GM23338 (cell line): ENCODE data around the gene PARD6B. TPM values are rescaled to one million over a fixed set of nuclear protein-coding genes. Genes with fewer than 3 reads are reported as not detected.
"Not testable (repeated sequence)": the region's sequence is repeated elsewhere in the genome, so short reads cannot be mapped to it uniquely, and the experiment has no call there.

Source experiments
- ATAC-seq: fragments of 200-7000 bp; cut with Tn5 transposase; 3 replicates; pipeline ENCODE4 v1.9.1; 2020
- DNase-seq: peaks from one replicate; pipeline ENCODE4 v3.0.0-alpha.2; 2015; ENCODE audit warnings: low spot score
- H2AFZ ChIP-seq: fragments of 200-600 bp; sonication (generic); 2 replicates; pipeline ENCODE4 v1.8.0; 2016; ENCODE audit warnings: antibody characterized with exemption, mild to moderate bottlenecking, moderate library complexity
- H3F3A ChIP-seq: fragments of 200-600 bp; sonication (generic); replicated peaks from 2 replicates; pipeline ENCODE4 v1.8.0; 2017; ENCODE audit warnings: antibody characterized with exemption, mixed run types, low read depth
- H3K27ac ChIP-seq: fragments of 200-600 bp; sonication (generic); 2 replicates; pipeline ENCODE4 v1.6.1; 2016; ENCODE audit warnings: low read depth
- H3K27me3 ChIP-seq: fragments of 200-600 bp; sonication (generic); 2 replicates; pipeline ENCODE4 v1.8.0; 2016; ENCODE audit warnings: mild to moderate bottlenecking, mixed run types, moderate library complexity; ENCODE audit not compliant: insufficient read depth
- H3K36me3 ChIP-seq: fragments of 200-600 bp; sonication (generic); 2 replicates; pipeline ENCODE4 v1.8.0; 2016; ENCODE audit warnings: mild to moderate bottlenecking; ENCODE audit not compliant: insufficient read depth
- H3K4me1 ChIP-seq: fragments of 200-600 bp; sonication (generic); 2 replicates; pipeline ENCODE4 v1.8.0; 2016; ENCODE audit warnings: mild to moderate bottlenecking, moderate library complexity; ENCODE audit not compliant: insufficient read depth
- H3K4me2 ChIP-seq: fragments of 200-600 bp; sonication (generic); 2 replicates; pipeline ENCODE4 v1.7.1; 2017; ENCODE audit warnings: mixed run types
- H3K4me3 ChIP-seq: fragments of 200-600 bp; sonication (generic); 2 replicates; pipeline ENCODE4 v1.6.1; 2016; ENCODE audit warnings: mixed run types
- H3K79me2 ChIP-seq: fragments of 200-600 bp; sonication (generic); replicated peaks from 2 replicates; pipeline ENCODE4 v1.8.0; 2017; ENCODE audit warnings: mild to moderate bottlenecking; ENCODE audit not compliant: insufficient read depth
- H3K9me2 ChIP-seq: fragments of 200-600 bp; sonication (generic); 2 replicates; pipeline ENCODE4 v1.8.0; 2017; ENCODE audit not compliant: insufficient read depth
- H4K20me1 ChIP-seq: fragments of 200-600 bp; sonication (generic); replicated peaks from 2 replicates; pipeline ENCODE4 v1.8.0; 2017; ENCODE audit warnings: mild to moderate bottlenecking; ENCODE audit not compliant: insufficient read depth
- H3K27ac Mint-ChIP-seq: 2 replicates; pipeline ENCODE4 v1.8.0; 2020; ENCODE audit warnings: inconsistent platforms, mild to moderate bottlenecking, moderate library complexity, mixed read lengths
- H3K27me3 Mint-ChIP-seq: 3 replicates; pipeline ENCODE4 v1.8.0; 2022; ENCODE audit warnings: low read depth, mild to moderate bottlenecking, moderate library complexity, mixed read lengths, inconsistent platforms; ENCODE audit not compliant: insufficient read depth, poor library complexity
- H3K36me3 Mint-ChIP-seq: 3 replicates; pipeline ENCODE4 v1.8.0; 2021; ENCODE audit warnings: low read depth, mild to moderate bottlenecking, inconsistent platforms, moderate library complexity, mixed read lengths
- H3K4me1 Mint-ChIP-seq: 3 replicates; pipeline ENCODE4 v1.8.0; 2020; ENCODE audit warnings: mild to moderate bottlenecking, inconsistent platforms, mixed read lengths
- H3K4me3 Mint-ChIP-seq: 3 replicates; pipeline ENCODE4 v1.8.0; 2021; ENCODE audit warnings: moderate library complexity, mild to moderate bottlenecking, inconsistent platforms, mixed read lengths
- H3K9me3 Mint-ChIP-seq: 3 replicates; pipeline ENCODE4 v1.8.0; 2020; ENCODE audit warnings: moderate library complexity, mild to moderate bottlenecking, inconsistent platforms, mixed read lengths
- EZH2phosphoT487 ChIP-seq: fragments of 200-600 bp; sonication (generic); IDR thresholded peaks from one replicate; pipeline ENCODE4 v1.8.1; 2018; ENCODE audit warnings: antibody characterized with exemption; ENCODE audit not compliant: unreplicated experiment
- NANOG ChIP-seq: IDR thresholded peaks from 2 replicates; pipeline ENCODE4 v1.6.1; 2016; ENCODE audit warnings: antibody characterized with exemption, borderline replicate concordance
- STAT1 ChIP-seq: IDR thresholded peaks from one replicate; pipeline ENCODE4 v1.6.1; 2016; ENCODE audit warnings: antibody characterized with exemption; ENCODE audit not compliant: unreplicated experiment
- polyA plus RNA-seq: library from polyadenylated mRNA; unstranded; fragments of >200 nt; fragmentation: Nextera tagmentation; extraction: Ambion mirVana; gene quantifications from 2 replicates; pipeline ENCODE4 v1.2.1, GENCODE V29; 2016
- total RNA-seq: library from RNA; depleted of rRNA; stranded (reverse); fragments of >200 nt; shearing (Covaris generic); gene quantifications from 2 replicates; pipeline ENCODE4 v1.2.3, GENCODE V29; 2014
- TF ChIP-seq, protein P1 (sequence below), 2 experiments: fragments of 200-600 bp in 1 of 2; sonication (generic) in 1 of 2; conservative IDR thresholded peaks; 2 replicates each; pipeline versions ENCODE4 v1.5.1 to v1.6.1; 2016 to 2017; ENCODE audit warnings: antibody characterized with exemption in 2 of 2, low read depth in 2 of 2, mild to moderate bottlenecking in 2 of 2, moderate library complexity in 1 of 2
- TF ChIP-seq, protein P2 (sequence below): IDR thresholded peaks from one replicate; pipeline ENCODE4 v1.6.1; 2018; ENCODE audit warnings: antibody characterized with exemption; ENCODE audit not compliant: unreplicated experiment

Gene PARD6B
- total and polyA plus RNA-seq, 2 experiments from 2014 or later: 23.5 to 29.2 TPM

DNA sequence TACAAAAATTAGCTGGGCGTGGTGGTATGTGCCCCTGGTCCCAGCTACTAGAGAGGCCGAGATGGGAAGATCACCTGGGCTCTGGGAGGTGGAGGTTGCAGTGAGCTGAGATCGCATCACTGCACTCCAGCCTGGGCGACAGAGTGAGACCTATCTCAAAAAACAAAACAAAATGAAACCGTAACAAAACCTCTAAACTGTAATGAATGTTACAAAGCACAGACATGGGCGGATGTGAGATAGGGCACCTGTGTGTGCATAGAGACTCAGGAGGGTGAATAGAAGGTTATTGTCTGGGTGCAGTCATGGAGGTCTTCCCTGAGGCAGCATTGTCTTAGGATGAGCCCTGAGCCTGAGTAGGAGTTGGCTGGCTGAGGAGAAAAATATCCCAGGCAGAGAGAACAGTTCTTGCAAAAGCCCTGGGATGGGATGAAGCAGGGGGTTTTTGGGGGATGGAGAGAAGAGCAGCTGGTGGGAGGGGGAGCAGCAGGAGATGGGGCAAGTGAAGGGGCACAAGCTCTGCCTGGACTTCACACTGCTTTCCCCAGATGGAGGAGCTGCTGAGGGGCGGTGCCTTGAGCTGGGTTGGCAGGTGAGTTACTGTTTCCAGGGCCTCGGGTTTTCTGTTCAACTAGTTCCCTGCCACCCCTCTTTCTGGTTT, 68.6 kb downstream of the PARD6B start (continued):
- TF ChIP-seq EZH2phosphoT487 (no peak), NANOG (no peak)
- TF ChIP-seq, protein P1, sequence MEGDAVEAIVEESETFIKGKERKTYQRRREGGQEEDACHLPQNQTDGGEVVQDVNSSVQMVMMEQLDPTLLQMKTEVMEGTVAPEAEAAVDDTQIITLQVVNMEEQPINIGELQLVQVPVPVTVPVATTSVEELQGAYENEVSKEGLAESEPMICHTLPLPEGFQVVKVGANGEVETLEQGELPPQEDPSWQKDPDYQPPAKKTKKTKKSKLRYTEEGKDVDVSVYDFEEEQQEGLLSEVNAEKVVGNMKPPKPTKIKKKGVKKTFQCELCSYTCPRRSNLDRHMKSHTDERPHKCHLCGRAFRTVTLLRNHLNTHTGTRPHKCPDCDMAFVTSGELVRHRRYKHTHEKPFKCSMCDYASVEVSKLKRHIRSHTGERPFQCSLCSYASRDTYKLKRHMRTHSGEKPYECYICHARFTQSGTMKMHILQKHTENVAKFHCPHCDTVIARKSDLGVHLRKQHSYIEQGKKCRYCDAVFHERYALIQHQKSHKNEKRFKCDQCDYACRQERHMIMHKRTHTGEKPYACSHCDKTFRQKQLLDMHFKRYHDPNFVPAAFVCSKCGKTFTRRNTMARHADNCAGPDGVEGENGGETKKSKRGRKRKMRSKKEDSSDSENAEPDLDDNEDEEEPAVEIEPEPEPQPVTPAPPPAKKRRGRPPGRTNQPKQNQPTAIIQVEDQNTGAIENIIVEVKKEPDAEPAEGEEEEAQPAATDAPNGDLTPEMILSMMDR (conservative IDR thresholded peaks at IDR 0.05; ENCODE audit: low read depth in 2 of 2): no peak
- TF ChIP-seq, protein P2, sequence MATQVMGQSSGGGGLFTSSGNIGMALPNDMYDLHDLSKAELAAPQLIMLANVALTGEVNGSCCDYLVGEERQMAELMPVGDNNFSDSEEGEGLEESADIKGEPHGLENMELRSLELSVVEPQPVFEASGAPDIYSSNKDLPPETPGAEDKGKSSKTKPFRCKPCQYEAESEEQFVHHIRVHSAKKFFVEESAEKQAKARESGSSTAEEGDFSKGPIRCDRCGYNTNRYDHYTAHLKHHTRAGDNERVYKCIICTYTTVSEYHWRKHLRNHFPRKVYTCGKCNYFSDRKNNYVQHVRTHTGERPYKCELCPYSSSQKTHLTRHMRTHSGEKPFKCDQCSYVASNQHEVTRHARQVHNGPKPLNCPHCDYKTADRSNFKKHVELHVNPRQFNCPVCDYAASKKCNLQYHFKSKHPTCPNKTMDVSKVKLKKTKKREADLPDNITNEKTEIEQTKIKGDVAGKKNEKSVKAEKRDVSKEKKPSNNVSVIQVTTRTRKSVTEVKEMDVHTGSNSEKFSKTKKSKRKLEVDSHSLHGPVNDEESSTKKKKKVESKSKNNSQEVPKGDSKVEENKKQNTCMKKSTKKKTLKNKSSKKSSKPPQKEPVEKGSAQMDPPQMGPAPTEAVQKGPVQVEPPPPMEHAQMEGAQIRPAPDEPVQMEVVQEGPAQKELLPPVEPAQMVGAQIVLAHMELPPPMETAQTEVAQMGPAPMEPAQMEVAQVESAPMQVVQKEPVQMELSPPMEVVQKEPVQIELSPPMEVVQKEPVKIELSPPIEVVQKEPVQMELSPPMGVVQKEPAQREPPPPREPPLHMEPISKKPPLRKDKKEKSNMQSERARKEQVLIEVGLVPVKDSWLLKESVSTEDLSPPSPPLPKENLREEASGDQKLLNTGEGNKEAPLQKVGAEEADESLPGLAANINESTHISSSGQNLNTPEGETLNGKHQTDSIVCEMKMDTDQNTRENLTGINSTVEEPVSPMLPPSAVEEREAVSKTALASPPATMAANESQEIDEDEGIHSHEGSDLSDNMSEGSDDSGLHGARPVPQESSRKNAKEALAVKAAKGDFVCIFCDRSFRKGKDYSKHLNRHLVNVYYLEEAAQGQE: no peak

DNA sequence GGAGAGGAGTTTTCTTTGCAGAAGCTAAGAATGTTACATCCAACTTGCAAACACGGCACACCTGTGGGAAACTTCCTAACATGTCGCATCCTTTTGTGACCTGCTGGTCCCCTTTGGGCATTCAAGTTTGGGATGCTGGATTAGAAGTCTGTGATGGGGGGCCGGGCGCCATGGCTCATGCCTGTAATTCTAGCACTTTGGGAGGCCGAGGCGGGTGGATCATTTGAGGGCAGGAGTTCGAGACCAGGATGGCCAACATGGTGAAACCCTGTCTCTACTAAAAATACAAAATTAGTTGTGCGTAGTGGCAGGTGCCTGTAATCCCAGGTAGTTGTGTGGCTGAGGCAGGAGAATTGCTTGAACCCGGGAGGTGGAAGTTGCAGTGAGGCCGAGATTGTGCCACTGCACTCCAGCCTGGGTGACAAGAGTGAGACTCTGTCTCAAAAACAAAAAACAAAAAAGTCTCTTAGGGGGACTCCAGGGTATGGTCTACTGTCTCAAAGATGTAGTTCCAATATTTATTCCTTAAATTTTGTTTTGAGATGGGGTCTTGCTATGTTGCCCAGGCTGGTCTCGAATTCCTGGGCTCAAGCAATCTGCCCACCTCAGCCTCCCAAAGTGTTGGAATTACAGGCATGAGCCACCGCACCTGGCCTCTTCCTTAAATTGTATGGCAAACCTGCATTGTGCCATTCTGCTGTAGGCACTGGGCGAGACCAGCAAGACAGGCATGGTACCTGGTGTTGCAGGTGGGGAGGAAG, 69.8 kb downstream of the PARD6B start:
- H3K4me1 Mint-ChIP-seq: peaks cover 32% of the 10 kb centered on the region

DNA sequence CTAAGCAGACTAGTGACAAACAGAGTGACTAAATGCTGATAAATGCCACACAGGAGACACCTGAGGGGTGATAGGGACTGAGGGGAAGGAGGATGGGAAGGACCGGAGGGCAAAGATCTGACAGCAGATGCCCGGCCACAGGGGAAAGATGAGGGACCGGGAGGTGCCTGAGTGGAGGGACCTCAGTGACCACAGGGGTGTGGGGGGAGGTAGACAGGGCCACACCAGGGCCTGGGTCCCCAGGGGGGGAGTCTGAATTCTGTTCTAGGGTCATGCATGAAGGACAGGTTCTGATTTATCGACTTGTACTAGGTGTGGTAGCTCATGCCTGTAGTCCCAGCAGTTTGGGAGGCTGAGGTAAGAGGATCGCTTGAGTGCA, 70.4 kb downstream of the PARD6B start:
- H4K20me1 ChIP-seq: no peaks in the 10 kb centered on the region; the same call in 1 of the 2 replicates
- no peak overlapping the region for H3K4me3 ChIP-seq
- H3K9me2 ChIP-seq: no peaks in the 10 kb centered on the region
- H3K4me2 ChIP-seq: no peak overlapping the region
- DNase-seq (no peak), ATAC-seq (no peak)
- H3K27ac Mint-ChIP-seq: no peak overlapping the region
- no peaks in the 10 kb centered on the region for H3K27me3 ChIP-seq
- H3K27me3 Mint-ChIP-seq: peaks cover under 1% of the 10 kb centered on the region
- peaks cover 7% of the 10 kb centered on the region for H3K79me2 ChIP-seq
- peaks cover 21% of the 10 kb centered on the region for H3K4me1 ChIP-seq
- H2AFZ ChIP-seq: no peak overlapping the region
- peaks cover 32% of the 10 kb centered on the region for H3K4me1 Mint-ChIP-seq
- H3K36me3 ChIP-seq: no peaks in the 10 kb centered on the region
- no peaks in the 10 kb centered on the region for H3K9me3 Mint-ChIP-seq
- H3F3A ChIP-seq: peaks cover 16% of the 10 kb centered on the region; the same call in 1 of the 2 replicates
- no peak overlapping the region for H3K27ac ChIP-seq
- H3K36me3 Mint-ChIP-seq: no peaks in the 10 kb centered on the region
- no peak overlapping the region for H3K4me3 Mint-ChIP-seq
- TF ChIP-seq EZH2phosphoT487 (no peak), NANOG (no peak), STAT1 (no peak)
- TF ChIP-seq, protein P2: no peak
- TF ChIP-seq, protein P1 (conservative IDR thresholded peaks at IDR 0.05; ENCODE audit: low read depth in 2 of 2): no peak

More for the DNA sequence above, 69.8 kb downstream of the PARD6B start:
- H3K4me3 Mint-ChIP-seq, H3K4me3 ChIP-seq, H3K27me3 Mint-ChIP-seq, H3K79me2 ChIP-seq, H3K9me3 Mint-ChIP-seq, H3K36me3 ChIP-seq, H3K4me2 ChIP-seq, DNase-seq, H2AFZ ChIP-seq, H3K27ac Mint-ChIP-seq, H3K36me3 Mint-ChIP-seq, H3K27me3 ChIP-seq, ATAC-seq, H3K9me2 ChIP-seq, H3K27ac ChIP-seq, H4K20me1 ChIP-seq: not testable (repeated sequence)
- peaks cover 21% of the 10 kb centered on the region for H3K4me1 ChIP-seq
- peaks cover 16% of the 10 kb centered on the region; the same call in 1 of the 2 replicates for H3F3A ChIP-seq
